Neural crest cell (in vitro differentiated cells): ENCODE results near the gene C1orf115. TPM values are rescaled to one million over a fixed set of nuclear protein-coding genes. Genes with fewer than 3 reads are reported as not detected.

ENCODE experiments used
- DNase-seq: peaks from one replicate; pipeline ENCODE4 v3.0.0; 2021; ENCODE audit warnings: low read depth, mixed read lengths, low spot score
- H3K27ac Mint-ChIP-seq: one replicate; pipeline ENCODE4 v1.8.0; 2021; ENCODE audit warnings: mild to moderate bottlenecking, mixed read lengths; ENCODE audit not compliant: unreplicated experiment
- H3K27me3 Mint-ChIP-seq: 2 replicates; pipeline ENCODE4 v1.8.0; 2021; ENCODE audit warnings: low read depth, mild to moderate bottlenecking, mixed read lengths
- H3K36me3 Mint-ChIP-seq: 2 replicates; pipeline ENCODE4 v1.8.0; 2021; ENCODE audit warnings: low read depth, mild to moderate bottlenecking, mixed read lengths
- H3K4me1 Mint-ChIP-seq: 2 replicates; pipeline ENCODE4 v1.8.0; 2021; ENCODE audit warnings: mixed read lengths
- H3K4me3 Mint-ChIP-seq: one replicate; pipeline ENCODE4 v1.8.0; 2021; ENCODE audit warnings: mild to moderate bottlenecking, mixed read lengths
- H3K9me3 Mint-ChIP-seq: 2 replicates; pipeline ENCODE4 v1.8.0; 2021; ENCODE audit warnings: mixed read lengths
- CTCF ChIP-seq: fragments of 200-600 bp; sonication (generic); conservative IDR thresholded peaks from 2 replicates; pipeline ENCODE4 v1.5.0; 2021; ENCODE audit warnings: antibody characterized with exemption, mild to moderate bottlenecking
- long read RNA-seq: library from polyadenylated mRNA; unstranded; transcript quantifications from one replicate; pipeline ENCODE4 v2.0.0, GENCODE V29; 2020
- total RNA-seq: library from RNA; stranded (reverse); gene quantifications from 2 replicates; pipeline ENCODE4 v1.2.1, GENCODE V29; 2021

C1orf115 gene
- total RNA-seq: 0.75 and 0.77 TPM in 2 replicates
- long read RNA-seq, partial matches to known transcripts: 0 of 1 reads
- long read RNA-seq, other reads (novel, unspliced or antisense): 1 of 1 reads

GRCh38 chr1:220690140-220691052 lies at the start of gene C1orf115:
Gene C1orf115 (plus strand): TSS chr1:220690363. CDS start chr1:220690403, 40 bp downstream.
- no peaks in the 10 kb centered on the region for H3K36me3 Mint-ChIP-seq
- H3K27ac Mint-ChIP-seq: peak within 1 kb of the TSS; percentile 62
- TF ChIP-seq CTCF: peak; percentile 100
- peaks cover 5% of the 10 kb centered on the region for H3K4me1 Mint-ChIP-seq
- no peaks in the 10 kb centered on the region for H3K9me3 Mint-ChIP-seq
- peaks cover 53% of the 10 kb centered on the region for H3K27me3 Mint-ChIP-seq
- DNase-seq: peak; percentile 78
- peak within 1 kb of the TSS; percentile 85 for H3K4me3 Mint-ChIP-seq

GRCh38 chr1:220642285-220642684 lies 47.9 kb upstream of the C1orf115 start:
- no peak for DNase-seq
- no peak for TF ChIP-seq CTCF
- Mint-ChIP-seq H3K4me1 (no peaks in the 10 kb centered on the region), H3K27me3 (no peaks in the 10 kb centered on the region), H3K4me3 (no peak overlapping the region), H3K36me3 (peaks cover 27% of the 10 kb centered on the region), H3K9me3 (peaks cover 10% of the 10 kb centered on the region), H3K27ac (no peak overlapping the region)

- Mint-ChIP-seq H3K36me3 (peaks cover 11% of the 10 kb centered on the region), H3K27ac (no peak overlapping the region), H3K9me3 (no peaks in the 10 kb centered on the region), H3K4me3 (no peak overlapping the region), H3K27me3 (no peaks in the 10 kb centered on the region), H3K4me1 (no peaks in the 10 kb centered on the region)
- no peak for DNase-seq
- no peak for TF ChIP-seq CTCF
Observed at GRCh38 chr1:220652995-220653394, 37.2 kb upstream of the C1orf115 start.

- Mint-ChIP-seq H3K27ac (peak overlapping the region; percentile 44), H3K4me1 (no peaks in the 10 kb centered on the region), H3K36me3 (peaks cover 9% of the 10 kb centered on the region), H3K9me3 (no peaks in the 10 kb centered on the region), H3K27me3 (no peaks in the 10 kb centered on the region), H3K4me3 (no peak overlapping the region)
- TF ChIP-seq CTCF: no peak
- no peak for DNase-seq
Observed at GRCh38 chr1:220655509-220655908, 34.7 kb upstream of the C1orf115 start.

- TF ChIP-seq CTCF: no peak
- Mint-ChIP-seq H3K9me3 (no peaks in the 10 kb centered on the region), H3K4me1 (no peaks in the 10 kb centered on the region), H3K36me3 (peaks cover 13% of the 10 kb centered on the region), H3K4me3 (no peak overlapping the region), H3K27ac (no peak overlapping the region), H3K27me3 (no peaks in the 10 kb centered on the region)
- no peak for DNase-seq
Observed at GRCh38 chr1:220655961-220656740, 34.0 kb upstream of the C1orf115 start.
